ENCODE results near the gene PADI3. TPM values are rescaled to one million over a fixed set of nuclear protein-coding genes. Genes with fewer than 3 reads are reported as not detected.

Gene PADI3
- total and polyA plus RNA-seq, 2 experiments from 2014 or later, result 0.37 to 0.80 TPM

DNA sequence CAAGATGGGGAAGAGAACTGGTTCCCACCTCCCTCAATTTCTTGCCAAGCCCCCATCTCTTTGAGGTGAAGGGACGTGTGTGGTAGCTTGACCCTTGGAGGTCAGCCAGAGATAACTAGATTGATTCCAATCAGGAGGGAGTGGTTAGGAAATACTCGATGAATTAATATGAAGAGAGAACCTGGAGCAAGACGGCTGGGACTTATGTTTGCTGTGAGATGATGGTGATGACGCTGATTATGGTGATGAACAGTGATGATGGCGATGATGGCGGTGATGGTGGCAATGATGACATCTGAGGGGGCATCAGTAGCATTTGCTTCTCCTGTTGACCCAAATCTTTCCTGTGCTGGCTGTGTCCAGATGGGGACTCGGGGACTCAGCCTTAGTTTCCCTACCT lies 43.2 kb upstream of the PADI3 start (continued):
- no peak for TF ChIP-seq REST (IDR thresholded peaks at IDR 0.05; ENCODE audit: unreplicated experiment)
- TF ChIP-seq EZH2 (IDR thresholded peaks at IDR 0.05; ENCODE audit: low read depth, unreplicated experiment), result no peak
- no peak for TF ChIP-seq ZNF114 (CRISPR knock-in tag; IDR thresholded peaks at IDR 0.05)
- no peak for TF ChIP-seq NANOG (IDR thresholded peaks at IDR 0.05; ENCODE audit: borderline replicate concordance)
- TF ChIP-seq CREB1 (CRISPR knock-in tag; IDR thresholded peaks at IDR 0.05; ENCODE audit: low read depth), result no peak
- no peak for TF ChIP-seq EZH2phosphoT487 (IDR thresholded peaks at IDR 0.05; ENCODE audit: unreplicated experiment)
- no peak for TF ChIP-seq ETS1 (IDR thresholded peaks at IDR 0.05)
- TF ChIP-seq, protein P1, sequence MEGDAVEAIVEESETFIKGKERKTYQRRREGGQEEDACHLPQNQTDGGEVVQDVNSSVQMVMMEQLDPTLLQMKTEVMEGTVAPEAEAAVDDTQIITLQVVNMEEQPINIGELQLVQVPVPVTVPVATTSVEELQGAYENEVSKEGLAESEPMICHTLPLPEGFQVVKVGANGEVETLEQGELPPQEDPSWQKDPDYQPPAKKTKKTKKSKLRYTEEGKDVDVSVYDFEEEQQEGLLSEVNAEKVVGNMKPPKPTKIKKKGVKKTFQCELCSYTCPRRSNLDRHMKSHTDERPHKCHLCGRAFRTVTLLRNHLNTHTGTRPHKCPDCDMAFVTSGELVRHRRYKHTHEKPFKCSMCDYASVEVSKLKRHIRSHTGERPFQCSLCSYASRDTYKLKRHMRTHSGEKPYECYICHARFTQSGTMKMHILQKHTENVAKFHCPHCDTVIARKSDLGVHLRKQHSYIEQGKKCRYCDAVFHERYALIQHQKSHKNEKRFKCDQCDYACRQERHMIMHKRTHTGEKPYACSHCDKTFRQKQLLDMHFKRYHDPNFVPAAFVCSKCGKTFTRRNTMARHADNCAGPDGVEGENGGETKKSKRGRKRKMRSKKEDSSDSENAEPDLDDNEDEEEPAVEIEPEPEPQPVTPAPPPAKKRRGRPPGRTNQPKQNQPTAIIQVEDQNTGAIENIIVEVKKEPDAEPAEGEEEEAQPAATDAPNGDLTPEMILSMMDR (conservative IDR thresholded peaks at IDR 0.05; ENCODE audit: low read depth in 2 of 2), result no peak
- TF ChIP-seq JUNB (IDR thresholded peaks at IDR 0.05; ENCODE audit: unreplicated experiment), result no peak

GRCh38 chr1:17206196-17206595 lies 42.7 kb upstream of the PADI3 start:
- Mint-ChIP-seq H3K27ac (no peak overlapping the region), H3K4me3 (no peak overlapping the region), H3K9me3 (no peaks in the 10 kb centered on the region; the same call in 2 of the 3 replicates), H3K27me3 (ENCODE audit: insufficient read depth, low read depth, poor library complexity) (peaks cover 4% of the 10 kb centered on the region), H3K4me1 (peaks cover 7% of the 10 kb centered on the region), H3K36me3 (ENCODE audit: low read depth) (no peaks in the 10 kb centered on the region)
- Histone ChIP-seq H3K27ac (ENCODE audit: low read depth) (no peak overlapping the region), H3K4me2 (no peak overlapping the region), H3K9me2 (ENCODE audit: insufficient read depth) (no peaks in the 10 kb centered on the region), H3F3A (replicated peaks; ENCODE audit: low read depth) (no peaks in the 10 kb centered on the region), H3K36me3 (ENCODE audit: insufficient read depth) (no peaks in the 10 kb centered on the region), H3K27me3 (ENCODE audit: insufficient read depth) (no peaks in the 10 kb centered on the region), H3K4me1 (ENCODE audit: insufficient read depth) (no peaks in the 10 kb centered on the region), H2AFZ (no peak overlapping the region), H4K20me1 (replicated peaks; ENCODE audit: insufficient read depth) (no peaks in the 10 kb centered on the region), H3K79me2 (replicated peaks; ENCODE audit: insufficient read depth) (no peaks in the 10 kb centered on the region), H3K4me3 (no peak overlapping the region)
- no peak for ATAC-seq
- no peak for DNase-seq (ENCODE audit: low spot score)
- TF ChIP-seq ZNF114 (CRISPR knock-in tag; IDR thresholded peaks at IDR 0.05), result no peak
- TF ChIP-seq, protein P1 (conservative IDR thresholded peaks at IDR 0.05; ENCODE audit: low read depth in 2 of 2), result no peak
- TF ChIP-seq EZH2phosphoT487 (IDR thresholded peaks at IDR 0.05; ENCODE audit: unreplicated experiment), result no peak
- TF ChIP-seq NANOG (IDR thresholded peaks at IDR 0.05; ENCODE audit: borderline replicate concordance), result no peak
- TF ChIP-seq ZNF331 (CRISPR knock-in tag; IDR thresholded peaks at IDR 0.05; ENCODE audit: low read depth), result no peak
- TF ChIP-seq JUNB (IDR thresholded peaks at IDR 0.05; ENCODE audit: unreplicated experiment), result no peak
- no peak for TF ChIP-seq ETS1 (IDR thresholded peaks at IDR 0.05)
- no peak for TF ChIP-seq EZH2 (IDR thresholded peaks at IDR 0.05; ENCODE audit: low read depth, unreplicated experiment)
- no peak for TF ChIP-seq CREB1 (CRISPR knock-in tag; IDR thresholded peaks at IDR 0.05; ENCODE audit: low read depth)
- no peak for TF ChIP-seq STAT1 (IDR thresholded peaks at IDR 0.05; ENCODE audit: unreplicated experiment)
- no peak for TF ChIP-seq REST (IDR thresholded peaks at IDR 0.05; ENCODE audit: unreplicated experiment)

Measured in GM23338 (cell line).